ENCODE measurements around the gene OMG. TPM values are rescaled to one million over a fixed set of nuclear protein-coding genes. Genes with fewer than 3 reads are reported as not detected.

OMG gene
- total and polyA plus RNA-seq, 2 experiments from 2014 or later, result 0.94 TPM; not detected in 1

DNA sequence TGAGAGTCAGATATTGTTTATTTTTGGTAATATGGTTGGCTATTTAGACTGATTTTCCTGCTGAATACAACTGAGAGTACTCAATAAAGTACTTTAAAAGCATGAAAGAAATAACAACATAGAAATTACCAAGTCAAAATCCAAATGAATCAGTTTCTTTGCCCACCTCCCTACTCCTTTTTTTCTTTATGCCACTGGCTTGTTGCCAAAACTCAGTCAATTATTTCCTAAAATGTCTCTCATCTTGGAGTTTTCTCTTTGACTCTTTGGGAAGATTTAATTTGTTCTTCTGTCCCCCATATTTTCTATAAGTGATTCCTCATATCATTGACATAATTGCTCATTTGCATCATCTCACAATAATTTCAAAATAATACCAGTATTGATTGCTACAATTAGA lies 2.6 kb upstream of the OMG start:
- Histone ChIP-seq H3K4me3 (no peak overlapping the region), H3K4me1 (ENCODE audit: low read depth) (no peaks in the 10 kb centered on the region), H3K36me3 (no peaks in the 10 kb centered on the region), H3K27me3 (no peaks in the 10 kb centered on the region), H3K9me3 (ENCODE audit: low read depth) (no peaks in the 10 kb centered on the region), H3K27ac (no peak overlapping the region)
- DNase-seq (ENCODE audit: low read depth in 1 of 2, low spot score in 1 of 2), result no peak
- TF ChIP-seq CTCF (IDR thresholded peaks at IDR 0.05; ENCODE audit: low read depth, low read length), result no peak

DNA sequence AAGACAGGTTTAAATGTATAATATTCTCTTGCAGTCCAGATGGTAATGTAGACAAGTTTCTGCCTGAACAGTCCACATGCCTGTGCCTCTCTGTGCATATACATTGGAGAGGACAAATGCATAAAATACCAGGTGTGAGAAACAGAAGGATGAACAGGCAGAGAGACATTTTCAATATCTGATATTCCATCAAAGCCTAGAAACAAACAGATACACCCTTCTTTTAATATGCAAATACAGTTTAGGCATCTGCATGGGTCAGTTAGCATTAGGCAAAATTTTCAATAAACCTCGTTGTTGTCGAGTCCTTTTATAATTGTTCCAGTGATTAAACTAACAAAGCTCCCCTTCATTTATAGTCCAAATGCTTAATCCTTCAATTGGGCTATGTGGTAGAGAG lies 897 bp downstream of the OMG start:
- Histone ChIP-seq H3K36me3 (no peaks in the 10 kb centered on the region), H3K4me1 (ENCODE audit: low read depth) (no peaks in the 10 kb centered on the region), H3K27me3 (no peaks in the 10 kb centered on the region), H3K27ac (no peak overlapping the region), H3K9me3 (ENCODE audit: low read depth) (no peaks in the 10 kb centered on the region), H3K4me3 (no peak overlapping the region)
- DNase-seq (ENCODE audit: low read depth in 1 of 2, low spot score in 1 of 2), result no peak
- TF ChIP-seq CTCF (IDR thresholded peaks at IDR 0.05; ENCODE audit: low read depth, low read length), result no peak

- no peak overlapping the region for H3K4me3 ChIP-seq
- no peaks in the 10 kb centered on the region for H3K4me1 ChIP-seq (ENCODE audit: low read depth)
- H3K9me3 ChIP-seq (ENCODE audit: low read depth), result no peaks in the 10 kb centered on the region
- H3K36me3 ChIP-seq, result no peaks in the 10 kb centered on the region
- no peak for TF ChIP-seq CTCF (IDR thresholded peaks at IDR 0.05; ENCODE audit: low read depth, low read length)
- H3K27ac ChIP-seq, result no peak overlapping the region
- no peaks in the 10 kb centered on the region for H3K27me3 ChIP-seq
- no peak for DNase-seq (ENCODE audit: low read depth in 1 of 2, low spot score in 1 of 2)
Observed at GRCh38 chr17:31295489-31295871, 1.6 kb downstream of the OMG start.

DNA sequence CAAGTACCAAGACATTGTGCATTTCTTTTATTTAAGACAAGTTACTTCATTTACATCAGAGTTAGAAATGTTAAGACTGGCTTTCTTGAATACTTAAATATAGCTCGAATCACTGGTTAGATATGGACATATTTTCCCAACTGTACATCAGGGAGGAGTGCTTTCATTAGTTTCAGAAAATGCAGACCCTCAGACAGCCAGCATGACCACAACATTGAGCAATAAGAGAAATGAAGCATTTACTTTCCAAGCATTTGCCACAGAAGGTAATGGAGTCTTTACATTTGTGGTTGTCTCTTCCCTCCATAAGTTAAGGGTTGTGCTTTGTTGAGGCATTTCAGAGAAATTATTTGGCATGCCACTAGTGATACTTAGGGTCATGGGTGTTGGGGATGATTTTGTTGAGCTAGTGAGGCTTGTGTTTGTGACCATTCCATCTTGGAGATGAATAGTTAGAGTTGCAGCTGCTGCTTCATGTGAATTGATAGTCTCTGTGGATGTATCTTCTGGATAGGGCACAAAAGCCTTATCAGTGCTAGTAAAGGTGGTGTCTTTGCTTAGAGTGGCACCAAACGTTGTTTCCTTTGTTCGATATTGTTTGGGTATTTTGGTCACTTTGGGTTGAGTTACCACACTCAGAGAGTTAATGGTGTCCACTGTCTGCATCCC lies 2.1 kb downstream of the OMG start:
- Histone ChIP-seq H3K4me1 (ENCODE audit: low read depth) (no peaks in the 10 kb centered on the region), H3K4me3 (no peak overlapping the region), H3K27ac (no peak overlapping the region), H3K9me3 (ENCODE audit: low read depth) (no peaks in the 10 kb centered on the region), H3K27me3 (no peaks in the 10 kb centered on the region), H3K36me3 (no peaks in the 10 kb centered on the region)
- TF ChIP-seq CTCF (IDR thresholded peaks at IDR 0.05; ENCODE audit: low read depth, low read length), result no peak
- DNase-seq (ENCODE audit: low read depth in 1 of 2, low spot score in 1 of 2), result peak in 1 of 2 donors; percentile 72

- H3K9me3 ChIP-seq (ENCODE audit: low read depth), result no peaks in the 10 kb centered on the region
- no peak overlapping the region for H3K4me3 ChIP-seq
- H3K36me3 ChIP-seq, result no peaks in the 10 kb centered on the region
- no peaks in the 10 kb centered on the region for H3K4me1 ChIP-seq (ENCODE audit: low read depth)
- H3K27ac ChIP-seq, result no peak overlapping the region
- no peak for TF ChIP-seq CTCF (IDR thresholded peaks at IDR 0.05; ENCODE audit: low read depth, low read length)
- H3K27me3 ChIP-seq, result no peaks in the 10 kb centered on the region
- no peak for DNase-seq (ENCODE audit: low read depth in 1 of 2, low spot score in 1 of 2)
Observed at GRCh38 chr17:31294231-31294630, 2.8 kb downstream of the OMG start.

Measured in cardiac muscle cell (in vitro differentiated cells and primary cell).